GM19463 (cell line): ENCODE results near the gene COQ8B.

ENCODE experiments used
- ATAC-seq: cut with Tn5 transposase; IDR thresholded peaks from one replicate; pipeline ENCODE4 v1.9.1; 2021; ENCODE audit warnings: mild to moderate bottlenecking, moderate library complexity; ENCODE audit not compliant: unreplicated experiment

COQ8B gene

GRCh38 chr19:40693150-40693788 lies 23.4 kb downstream of the COQ8B start:
- ATAC-seq, result no peak

DNA sequence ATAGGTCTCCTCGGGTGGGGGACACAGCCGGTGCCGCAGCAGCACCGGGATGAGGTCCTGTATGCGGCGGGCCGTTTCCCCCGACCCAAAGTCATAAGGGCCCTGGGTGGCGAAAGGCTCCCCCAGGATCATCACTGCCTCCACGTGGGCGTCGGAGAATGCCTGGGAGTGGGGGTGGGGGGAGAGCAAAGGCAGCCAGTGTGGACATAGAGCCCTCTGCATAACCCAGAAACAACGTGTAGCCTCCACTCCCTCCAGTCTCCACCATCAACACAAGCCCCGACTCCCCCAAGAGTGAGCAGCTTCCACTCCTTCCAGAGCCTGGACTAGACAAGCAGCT lies 24.5 kb downstream of the COQ8B start:
- ATAC-seq, result no peak

- ATAC-seq, result no peak
These were observed 25.1 kb downstream of the COQ8B start for GRCh38 chr19:40691421-40692211.

DNA sequence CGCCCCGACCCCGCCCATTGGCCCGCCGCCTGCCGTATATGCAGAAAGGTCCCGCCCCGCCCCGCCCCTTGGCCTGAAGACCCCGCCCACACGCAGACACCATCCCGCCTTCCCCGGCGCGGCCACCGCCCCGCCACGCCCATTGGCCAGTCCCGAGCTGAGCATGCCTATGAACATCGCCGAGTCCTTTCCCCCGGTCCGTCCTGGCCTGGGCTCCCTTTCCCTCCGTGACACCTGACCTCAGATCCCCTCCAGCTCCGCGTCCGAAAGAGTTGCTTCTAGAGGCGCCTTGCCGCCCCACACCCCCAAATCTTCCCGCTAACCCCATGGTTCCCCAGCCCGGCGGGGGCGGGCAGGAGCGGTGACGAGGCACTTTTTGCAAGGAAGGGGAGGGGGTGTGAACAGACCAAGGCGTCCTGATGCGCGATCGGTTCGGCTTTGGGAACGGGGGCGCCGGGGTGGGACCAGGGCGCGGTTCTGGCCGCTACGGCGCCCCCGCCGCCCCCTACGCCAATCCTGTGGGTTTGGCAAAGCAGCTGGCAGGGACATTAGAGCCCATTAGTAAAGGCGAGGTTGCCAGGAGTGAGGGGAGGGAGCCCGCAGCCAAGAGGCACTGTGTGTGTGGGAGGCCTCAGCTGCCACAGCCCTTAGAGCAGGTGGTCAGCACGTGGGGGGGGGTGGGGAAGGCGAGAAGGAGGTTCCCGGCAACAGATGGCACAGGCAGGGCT lies 25.8 kb downstream of the COQ8B start:
- no peak for ATAC-seq

DNA sequence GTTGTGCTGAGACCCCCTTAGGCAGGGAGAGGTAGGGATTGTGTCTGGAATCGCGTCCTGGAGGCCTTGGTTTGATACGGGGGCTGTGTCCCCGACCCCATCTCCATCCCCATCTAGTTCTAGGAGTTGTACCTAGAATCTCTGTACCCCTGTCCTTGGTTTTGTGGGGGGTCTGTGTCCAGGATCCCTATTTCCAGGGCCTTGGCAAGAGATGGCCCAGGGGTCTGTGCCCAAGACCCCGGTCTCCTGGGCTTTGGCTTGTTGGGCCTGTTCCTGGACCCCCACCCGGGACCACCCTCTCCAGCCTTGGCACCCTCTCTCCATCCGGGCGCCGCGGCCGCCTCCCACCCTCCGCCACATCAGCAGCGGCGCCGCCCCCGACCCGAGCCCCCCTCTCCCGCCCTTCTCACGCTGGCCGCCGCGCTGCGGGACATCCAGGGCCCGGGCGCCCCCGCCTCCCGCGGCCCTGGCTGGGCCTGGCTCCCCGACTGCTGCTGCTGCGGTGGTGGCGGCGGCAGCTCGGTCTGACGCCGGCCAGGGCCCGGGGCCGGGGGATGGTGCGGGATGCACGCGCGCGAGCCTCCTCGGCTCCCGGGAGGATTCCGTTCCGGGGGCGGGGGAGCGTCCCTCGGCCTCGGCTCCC lies 26.5 kb downstream of the COQ8B start, which contains the start of gene NUMBL:
NUMBL (minus strand) TSS at position 602 of the 643 bp plus-strand sequence; CDS start at position 434, 168 bp downstream.
- no peak for ATAC-seq

DNA sequence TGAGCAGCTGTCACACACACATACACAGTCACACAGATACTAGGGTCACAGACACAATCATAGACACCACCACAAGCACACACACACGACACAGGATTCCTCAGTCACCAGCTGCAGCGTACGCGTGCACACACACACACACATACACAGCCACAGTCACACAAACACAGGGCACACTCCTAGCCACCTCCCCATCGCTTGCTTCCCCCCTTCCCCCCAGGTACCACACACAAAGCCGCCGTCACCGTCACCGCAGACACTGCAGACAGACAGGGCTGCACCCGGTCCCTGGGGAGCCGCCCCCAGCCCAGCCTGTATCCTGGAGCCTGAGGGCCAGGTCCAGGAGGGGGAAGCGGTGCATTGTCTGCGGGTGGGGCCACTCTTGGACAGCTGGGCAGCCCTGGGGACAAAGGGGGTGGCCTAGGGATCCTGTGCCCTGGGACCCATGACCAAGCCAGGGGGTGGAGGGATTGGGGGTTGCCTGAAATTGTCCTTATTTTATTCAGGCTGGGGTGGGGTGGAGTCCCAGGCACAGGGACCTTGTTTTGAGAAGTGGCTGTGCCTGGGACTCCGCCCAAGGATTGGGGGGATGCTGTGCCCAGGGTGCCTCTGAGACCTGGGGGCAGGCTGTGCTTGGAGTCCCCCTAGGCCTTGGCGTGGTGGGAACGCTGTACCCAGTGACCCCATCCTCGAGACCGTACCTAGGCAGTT lies 27.2 kb downstream of the COQ8B start:
- ATAC-seq, result no peak

DNA sequence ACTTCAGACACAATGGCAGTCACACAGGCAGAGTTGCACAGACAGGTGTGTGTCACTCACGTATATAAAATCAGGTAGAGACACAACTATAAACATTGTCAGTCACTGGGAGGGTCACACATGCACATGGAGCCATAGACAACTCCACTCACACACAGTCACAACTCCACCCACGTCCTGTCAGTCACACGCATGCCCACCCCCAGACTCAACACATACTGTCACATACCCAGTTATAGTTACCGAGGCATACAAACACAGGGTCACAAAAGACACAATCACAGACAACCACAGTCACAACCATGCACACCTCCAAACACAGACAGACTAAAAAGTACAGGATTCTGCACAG lies 27.7 kb downstream of the COQ8B start:
- no peak for ATAC-seq

- no peak for ATAC-seq
These were observed 28.4 kb downstream of the COQ8B start for GRCh38 chr19:40688309-40688708.

DNA sequence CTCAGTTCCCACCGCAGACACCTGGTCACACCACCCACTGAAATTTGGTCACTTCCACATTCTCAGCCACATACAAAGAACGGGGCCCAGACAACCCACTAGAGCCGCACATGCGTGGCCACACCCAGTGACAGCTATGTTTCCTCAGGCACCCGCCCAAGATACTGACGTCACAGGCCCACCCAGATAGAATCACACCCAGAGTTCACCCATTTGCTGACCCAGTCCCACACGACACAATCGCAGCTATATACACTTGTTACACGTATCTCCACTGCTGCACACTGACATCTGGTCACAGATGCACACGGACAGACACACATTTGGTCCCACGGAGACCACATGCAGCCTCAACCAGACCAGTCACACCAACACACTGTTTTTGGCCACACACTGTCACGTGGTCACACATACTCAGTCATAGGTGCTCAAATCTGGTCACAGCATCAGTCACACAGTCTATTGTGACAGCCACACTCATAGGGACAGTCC lies 29.1 kb downstream of the COQ8B start:
- no peak for ATAC-seq

DNA sequence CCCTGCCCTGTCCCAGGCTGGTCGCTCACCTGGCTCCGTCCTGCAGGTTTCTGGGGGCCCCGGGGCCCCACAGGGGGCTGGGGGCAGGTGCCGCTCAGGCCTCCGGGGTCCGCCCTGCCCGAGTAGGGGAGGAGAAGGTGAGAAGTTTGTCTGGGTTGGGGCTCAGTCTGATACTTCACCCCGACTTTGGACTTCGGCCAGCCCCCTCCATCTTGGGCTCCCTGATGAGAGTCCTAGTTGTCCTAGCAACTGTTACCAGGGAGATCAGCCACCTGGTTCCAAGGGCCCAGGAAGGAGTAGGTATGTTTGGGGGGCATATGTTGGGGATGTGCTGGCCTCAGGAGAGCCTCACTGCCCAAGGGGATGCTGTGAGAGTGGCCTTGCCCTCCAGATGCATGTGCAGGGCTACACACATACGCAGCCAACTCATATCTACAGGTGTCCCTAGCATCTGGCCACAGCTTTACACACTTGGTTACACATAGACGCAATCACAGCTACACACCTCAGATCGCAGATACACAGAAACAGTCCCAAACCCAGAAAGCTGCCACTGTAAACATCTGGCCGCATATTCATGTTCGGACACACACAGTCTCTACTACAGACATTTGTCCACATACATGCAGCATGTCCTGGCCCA lies 29.7 kb downstream of the COQ8B start:
- ATAC-seq, result no peak

- ATAC-seq, result no peak
These were observed 31.1 kb downstream of the COQ8B start for GRCh38 chr19:40685563-40685962.

DNA sequence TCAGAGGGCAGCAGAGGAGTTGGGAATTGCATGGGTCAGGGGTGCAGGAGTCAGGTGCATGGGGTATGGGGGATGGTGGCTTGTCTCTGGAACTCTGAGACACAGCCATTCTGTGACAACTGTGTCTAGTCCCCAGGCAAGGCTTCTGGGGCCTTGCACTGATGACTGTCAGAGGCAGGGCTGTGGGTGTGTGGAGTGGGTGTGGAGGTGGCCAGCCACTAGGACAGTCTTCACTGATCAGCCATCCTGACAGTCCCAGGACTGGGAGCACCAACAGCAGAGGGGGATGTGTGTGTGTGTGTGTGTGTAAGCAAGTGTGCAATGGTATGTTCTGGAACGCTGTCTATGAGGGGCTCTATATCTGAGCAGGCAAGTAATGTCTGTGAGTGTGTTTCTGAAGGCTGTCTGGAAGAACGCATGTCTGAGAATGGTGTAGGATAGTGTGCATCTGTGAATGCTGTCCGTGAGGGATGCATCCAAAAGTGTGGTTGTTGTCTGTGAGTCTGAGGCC lies 31.6 kb downstream of the COQ8B start:
- ATAC-seq, result no peak

- ATAC-seq, result no peak
These were observed 32.4 kb downstream of the COQ8B start for GRCh38 chr19:40684280-40684679.

DNA sequence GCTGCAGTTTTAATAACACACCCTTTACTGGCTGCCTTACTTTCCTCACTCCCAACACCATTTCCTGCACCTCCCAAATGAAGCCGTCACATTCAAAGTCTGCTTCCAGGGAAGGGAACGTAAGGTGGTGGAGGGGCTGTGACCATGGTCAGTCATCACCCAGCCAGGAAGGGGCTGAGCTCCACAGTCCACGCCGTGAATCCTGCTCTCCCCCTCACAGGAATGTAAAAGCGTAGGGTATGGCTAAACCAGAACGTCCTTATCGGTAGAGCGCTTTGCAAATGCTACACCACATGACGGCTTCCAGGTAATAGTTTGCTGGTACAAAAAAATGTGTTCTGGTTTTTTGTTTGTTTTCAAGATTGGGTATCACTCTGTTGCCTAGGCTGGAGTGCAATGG lies 33.2 kb downstream of the COQ8B start:
- ATAC-seq, result no peak

DNA sequence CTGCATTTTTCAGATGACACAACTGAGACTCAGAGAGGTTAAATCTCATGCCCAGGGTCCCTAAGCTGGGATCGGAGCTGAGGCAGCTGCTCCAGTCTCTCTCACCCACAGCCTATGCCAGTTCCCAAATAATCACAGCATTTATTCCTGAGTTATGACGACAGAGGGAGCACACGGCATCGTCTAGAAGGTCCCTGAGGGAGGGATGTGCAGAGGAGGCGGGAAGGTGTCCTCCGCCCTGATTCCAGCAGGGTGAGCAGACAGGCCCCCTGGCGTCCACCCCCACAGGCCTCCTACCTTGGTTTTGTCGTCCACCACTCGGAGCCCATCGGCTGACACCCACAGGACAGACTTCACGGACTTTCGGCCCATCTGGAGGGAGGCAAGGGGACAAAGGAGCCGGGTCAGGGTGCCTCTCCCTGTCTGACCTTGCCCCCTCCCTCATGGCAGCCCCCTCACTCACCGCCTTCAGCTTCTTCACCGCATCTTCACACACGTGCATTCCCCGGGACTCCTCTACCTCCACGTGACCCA lies 34.2 kb downstream of the COQ8B start:
- ATAC-seq, result no peak

DNA sequence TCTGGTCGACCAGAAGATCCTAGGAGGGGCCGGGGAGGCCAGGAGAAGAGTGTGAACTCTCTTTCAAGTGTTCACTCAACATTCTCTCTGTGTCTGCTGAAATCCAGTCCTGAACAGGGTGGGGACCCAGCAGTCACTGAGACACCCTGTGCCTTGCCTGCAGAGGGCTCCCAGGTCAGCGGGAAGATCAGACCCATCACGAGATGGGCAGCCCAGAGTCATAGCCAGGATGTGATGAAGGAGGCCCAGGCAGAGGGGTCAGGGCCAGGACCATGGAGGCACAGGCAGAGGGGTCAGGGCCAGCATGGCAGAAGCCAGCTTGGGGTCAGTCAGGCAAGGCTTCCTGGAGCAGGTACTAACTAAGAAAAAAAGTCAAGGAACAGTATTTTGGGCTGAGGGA lies 35.6 kb downstream of the COQ8B start:
- no peak for ATAC-seq

DNA sequence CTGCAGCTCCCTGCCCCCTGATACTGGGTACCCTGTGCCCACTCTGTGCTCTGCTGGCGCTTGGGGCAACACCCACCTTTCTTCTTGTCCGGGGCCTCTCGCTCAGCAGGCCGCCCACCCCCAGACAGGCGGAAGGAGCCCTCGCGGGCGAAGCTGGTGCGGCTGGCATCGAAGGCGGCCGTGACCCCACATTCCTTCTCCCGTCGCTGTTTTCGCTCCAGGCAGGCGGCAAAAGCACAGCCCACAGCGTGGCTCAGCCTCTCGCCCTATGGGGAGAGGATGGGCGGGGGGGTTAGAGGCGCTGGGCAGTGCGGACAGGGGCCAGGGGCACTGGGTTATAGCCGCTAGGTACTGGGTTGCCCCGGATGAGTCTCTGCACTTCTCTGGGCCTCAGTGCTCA lies 39.5 kb downstream of the COQ8B start:
- no peak for ATAC-seq

DNA sequence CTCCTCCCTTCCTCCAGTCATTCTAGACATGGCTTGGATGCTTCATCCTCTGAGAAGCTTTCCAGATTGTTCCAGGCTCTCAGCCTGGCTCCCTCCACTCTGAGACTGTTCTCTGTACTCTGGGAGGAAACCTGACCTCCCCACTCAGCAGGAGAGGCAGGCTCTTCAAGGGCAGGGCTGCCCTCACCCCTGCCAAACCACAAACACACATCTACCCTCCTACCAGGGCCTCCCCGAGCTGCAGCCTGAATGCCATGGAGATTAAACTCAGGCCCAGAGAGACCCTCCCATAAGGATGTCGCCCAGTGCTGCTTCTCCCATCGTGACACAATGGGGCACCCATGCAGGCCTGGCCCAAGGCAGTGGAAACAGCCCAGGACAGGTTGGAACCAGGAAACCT lies 42.4 kb downstream of the COQ8B start:
- ATAC-seq, result no peak

- ATAC-seq, result no peak
These were observed 43.3 kb downstream of the COQ8B start for GRCh38 chr19:40673397-40673796.
